ENCODE results near the gene PTPN3. TPM values are rescaled to one million over a fixed set of nuclear protein-coding genes. Genes with fewer than 3 reads are reported as not detected.
A peak's percentile ranks its signal among the peaks of the same experiment; 100 is the strongest.

PTPN3 gene
- total and polyA plus RNA-seq, 10 of the 15 experiments (the other 5 are each of a cell fraction or from before 2014, with no cell fraction given) = 0.18 to 1.3 (median 0.39) TPM

GRCh38 chr9:109411798-109412352, 86.2 kb downstream of the PTPN3 start (continued):
- TF ChIP-seq ZNF384 (IDR thresholded peaks at IDR 0.05; ENCODE audit: borderline replicate concordance, low read depth, low read length) (peak; percentile 38; the same call in 1 of the 2 replicates), TAF1 (IDR thresholded peaks at IDR 0.05; ENCODE audit: borderline replicate concordance, low read depth, low read length) (0 out of 2 replicates have a peak, but pooled peaks have one; percentile 10), E2F8 (IDR thresholded peaks at IDR 0.05; ENCODE audit: low read depth, partially characterized antibody) (no peak), ZBTB11 (CRISPR knock-in tag; IDR thresholded peaks at IDR 0.05) (no peak), TBL1XR1 (IDR thresholded peaks at IDR 0.05; ENCODE audit: low read depth, low read length) (peak; percentile 76; the same call in 1 of the 2 replicates), CEBPB (IDR thresholded peaks at IDR 0.05; ENCODE audit: borderline replicate concordance in 1 of 2, low read depth in 2 of 2, low read length in 2 of 2) (no peak), ZNF207 (IDR thresholded peaks at IDR 0.05; ENCODE audit: borderline replicate concordance) (0 out of 2 replicates have a peak, but pooled peaks have one; percentile 24), MEF2B (IDR thresholded peaks at IDR 0.05; ENCODE audit: partially characterized antibody, poor library complexity, severe bottlenecking) (no peak), SRF (IDR thresholded peaks at IDR 0.05; ENCODE audit: low read depth in 2 of 2, low read length in 2 of 2) (peak in 1 of 2 experiments; percentile 74; a peak in 1 of 4 replicates), MXI1 (IDR thresholded peaks at IDR 0.05; ENCODE audit: low read depth, low read length) (peak; percentile 38; the same call in 1 of the 2 replicates), RELB (IDR thresholded peaks at IDR 0.05; ENCODE audit: low read depth) (peak; percentile 76), WRNIP1 (IDR thresholded peaks at IDR 0.05; ENCODE audit: borderline replicate concordance, low read depth, low read length) (no peak), PAX8 (IDR thresholded peaks at IDR 0.05) (no peak; the same call in 1 of the 2 replicates), PAX5 (IDR thresholded peaks at IDR 0.05; ENCODE audit: borderline replicate concordance, low read depth, low read length) (peak; percentile 63; the same call in 1 of the 2 replicates), BCL11A (IDR thresholded peaks at IDR 0.05; ENCODE audit: low read depth, low read length) (peak; percentile 46; the same call in 1 of the 2 replicates), MYB (IDR thresholded peaks at IDR 0.05; ENCODE audit: borderline replicate concordance, low read depth, low read length) (0 out of 2 replicates have a peak, but pooled peaks have one; percentile 26), CBX3 (IDR thresholded peaks at IDR 0.05; ENCODE audit: borderline replicate concordance, low read depth) (no peak), ZZZ3 (IDR thresholded peaks at IDR 0.05; ENCODE audit: control insufficient read depth, insufficient read length, low read depth) (no peak), NR2F1 (conservative IDR thresholded peaks at IDR 0.05) (0 out of 2 replicates have a peak, but pooled peaks have one; percentile 8)

Data from GM12878 (cell line).